K562 (cell line): Measurements from ENCODE around the gene AMMECR1. TPM values are rescaled to one million over a fixed set of nuclear protein-coding genes. Genes with fewer than 3 reads are reported as not detected.

Experiments
- ATAC-seq: fragments of 200-7000 bp; cut with Tn5 transposase; 3 replicates; pipeline ENCODE4 v1.9.1; 2020; ENCODE audit warnings: moderate library complexity
- BruUV-seq: library from RNA; stranded (reverse); fragments of 400-500 nt; replicated peaks from 2 replicates; lab custom pipeline; 2021; lab: Mats Ljungman, UMichigan
- CTCF ChIA-PET: fragments of 300-600 bp; formaldehyde crosslinking; extraction: SDS; loops from one replicate; lab custom pipeline; 2021; ENCODE audit warnings: low intra/inter-chr PET ratio; lab: Yijun Ruan, JAX
- POLR2A ChIA-PET: fragments of 300-600, 350-650 bp; sonication (Branson Sonifier 250); formaldehyde crosslinking; extraction: SDS; loops from one replicate; lab custom pipeline; 2021; ENCODE audit warnings: antibody characterized with exemption, inconsistent platforms; lab: Yijun Ruan, JAX
- DNase-seq, 4 experiments: peaks; one replicate each; pipeline versions ENCODE4 v3.0.0 to v3.0.0-alpha.2; 2011 to 2018; ENCODE audit warnings: low spot score in 3 of 4, mixed read lengths in 3 of 4; ENCODE audit errors: extremely low read depth in 1 of 4
- FAIRE-seq: peaks from 2 replicates; lab custom pipeline; 2011; peaks lifted over from hg19 to GRCh38; lab: Jason Lieb, UNC
- H2AFZ ChIP-seq: 2 replicates; pipeline ENCODE4 v1.6.0; 2011; ENCODE audit warnings: low read depth, low read length, control low read depth, inconsistent platforms
- H3K27ac ChIP-seq: fragments of 200-600 bp; 3 replicates; pipeline ENCODE4 v1.8.0; 2011; ENCODE audit warnings: low read depth, mild to moderate bottlenecking, control low read depth, inconsistent platforms, low read length, moderate library complexity, mixed read lengths; ENCODE audit errors: extremely low read depth
- H3K27me3 ChIP-seq, 2 experiments: fragments of 300-600 bp in 1 of 2; 2 replicates in 1 of 2; 3 replicates in 1 of 2; pipeline versions ENCODE4 v1.6.0 to v1.8.0; 2011; ENCODE audit warnings: inconsistent platforms in 2 of 2, low read length in 2 of 2, mild to moderate bottlenecking in 1 of 2, mixed read lengths in 1 of 2, moderate library complexity in 1 of 2; ENCODE audit not compliant: control insufficient read depth in 2 of 2, insufficient read depth in 2 of 2
- H3K36me3 ChIP-seq: fragments of 300-600 bp; 3 replicates; pipeline ENCODE4 v1.8.0; 2011; ENCODE audit warnings: mild to moderate bottlenecking, low read length, inconsistent platforms; ENCODE audit not compliant: control insufficient read depth, insufficient read depth
- H3K4me1 ChIP-seq, 2 experiments: fragments of 200-600 bp in 1 of 2; replicated peaks in 1 of 2; 2 replicates in 1 of 2; 3 replicates in 1 of 2; pipeline versions ENCODE4 v1.5.1 to v1.8.0; 2011; ENCODE audit warnings: inconsistent platforms in 2 of 2, low read length in 2 of 2, mild to moderate bottlenecking in 1 of 2, mixed read lengths in 1 of 2, moderate library complexity in 1 of 2; ENCODE audit not compliant: control insufficient read depth in 2 of 2, insufficient read depth in 2 of 2
- H3K4me2 ChIP-seq: 2 replicates; pipeline ENCODE4 v1.6.1; 2011; ENCODE audit warnings: low read length, control low read depth, inconsistent platforms, mixed read lengths; ENCODE audit not compliant: insufficient read depth
- H3K4me3 ChIP-seq: fragments of 200-600 bp; sonication (generic), shearing (Covaris generic); 2 replicates; pipeline ENCODE4 v1.5.1; 2016; ENCODE audit warnings: control low read depth, inconsistent platforms
- H3K79me2 ChIP-seq: fragments of 200-600 bp; 3 replicates; pipeline ENCODE4 v1.8.0; 2011; ENCODE audit warnings: low read length, inconsistent platforms; ENCODE audit not compliant: control insufficient read depth, insufficient read depth
- H3K9ac ChIP-seq, 2 experiments: 2 replicates each; pipeline versions ENCODE4 v1.6.0 to v1.6.1; 2011; ENCODE audit warnings: low read depth in 2 of 2, low read length in 2 of 2, control low read depth in 1 of 2, inconsistent platforms in 1 of 2, mild to moderate bottlenecking in 1 of 2, mixed read lengths in 1 of 2; ENCODE audit not compliant: insufficient read depth in 1 of 2
- H3K9me1 ChIP-seq: one replicate; pipeline ENCODE4 v1.6.0; 2011; ENCODE audit warnings: inconsistent platforms, mild to moderate bottlenecking, low read length, moderate library complexity; ENCODE audit not compliant: control insufficient read depth, insufficient read depth
- H3K9me3 ChIP-seq: replicated peaks from 2 replicates; pipeline ENCODE4 v1.5.1; 2011; ENCODE audit warnings: low read depth, low read length, inconsistent platforms; ENCODE audit not compliant: control insufficient read depth, insufficient read depth
- H4K20me1 ChIP-seq: replicated peaks from 2 replicates; pipeline ENCODE4 v1.6.1; 2011; ENCODE audit warnings: low read length, inconsistent platforms, mixed read lengths; ENCODE audit not compliant: control insufficient read depth, insufficient read depth
- ARID2 ChIP-seq: fragments of 450-650 bp; IDR thresholded peaks from 2 replicates; pipeline ENCODE4 v1.6.1; 2017; ENCODE audit warnings: antibody characterized with exemption, mild to moderate bottlenecking
- CBX5 ChIP-seq: IDR thresholded peaks from 2 replicates; pipeline ENCODE4 v1.6.1; 2014; ENCODE audit warnings: low read depth, borderline replicate concordance
- E4F1 ChIP-seq: fragments of 250-450 bp; sonication (Bioruptor Pico); IDR thresholded peaks from 2 replicates; pipeline ENCODE4 v1.5.0; 2021; ENCODE audit warnings: mild to moderate bottlenecking, borderline replicate concordance
- NFIX ChIP-seq: fragments of 250-450 bp; sonication (Bioruptor Pico); IDR thresholded peaks from 2 replicates; pipeline ENCODE4 v1.4.0; 2020; ENCODE audit warnings: low read depth, mild to moderate bottlenecking, moderate library complexity
- TSC22D4 ChIP-seq: fragments of 450-650 bp; IDR thresholded peaks from 2 replicates; pipeline ENCODE4 v1.6.1; 2016; ENCODE audit warnings: missing genetic modification characterization, missing biosample characterization, control low read depth
- WGBS: fragments of 100-300 bp; shearing (Covaris generic); methylation state at CpG from one replicate; pipeline ENCODE4 v1.1.6; 2016; ENCODE audit warnings: low coverage, mixed read lengths; ENCODE audit not compliant: insufficient coverage; ENCODE audit errors: missing lambda C conversion rate; 5-methylcytosine and 5-hydroxymethylcytosine counted together
- in situ Hi-C: fragments of 300-500 bp; cut with MboI; formaldehyde crosslinking; loops from 4 replicates; pipeline ENCODE4 v1.15.0; 2018; ENCODE audit warnings: inconsistent platforms, mixed read lengths
- intact Hi-C: fragments of 100-400 bp; cut with micrococcal nuclease; formaldehyde crosslinking; loops from 2 replicates; pipeline ENCODE4 v1.14.2; 2022
- polyA plus RNA-seq, 8 experiments: library from polyadenylated mRNA; depleted of rRNA in 4 of 8; stranded (reverse) in 5 of 8; unstranded in 3 of 8; fragments of >200 nt; fragmentation: Nextera tagmentation in 2 of 8; fragmentation: Illumina TruSeq in 1 of 8; extraction: Ambion mirVana in 2 of 8; extraction: Trizol in 1 of 8; gene quantifications; 2 replicates each; pipeline versions ENCODE4 v1.2.1 to v1.2.3, GENCODE V29; 2011 to 2014; ENCODE audit warnings: inconsistent platforms in 1 of 8, missing spikeins in 1 of 8
- total RNA-seq, 7 experiments: library from RNA; depleted of rRNA in 6 of 7; stranded (reverse); fragments of >200 nt in 6 of 7; fragmentation: Illumina TruSeq in 2 of 7; extraction: Trizol in 2 of 7; gene quantifications; 2 replicates each; pipeline versions ENCODE4 v1.2.1 to v1.2.3, GENCODE V29; 2011 to 2021; ENCODE audit warnings: low replicate concordance in 1 of 7
- TF ChIP-seq, protein P1 (sequence below): sonication (generic); formaldehyde crosslinking; IDR thresholded peaks from 2 replicates; pipeline ENCODE4 v1.8.1; 2023; ENCODE audit warnings: missing genetic modification reagents, mild to moderate bottlenecking, borderline replicate concordance

The AMMECR1 gene
- total and polyA plus RNA-seq, 9 of the 15 experiments (the other 6 are each of a cell fraction or from before 2014, with no cell fraction given): 13.9 to 36.7 (median 23.6) TPM

DNA sequence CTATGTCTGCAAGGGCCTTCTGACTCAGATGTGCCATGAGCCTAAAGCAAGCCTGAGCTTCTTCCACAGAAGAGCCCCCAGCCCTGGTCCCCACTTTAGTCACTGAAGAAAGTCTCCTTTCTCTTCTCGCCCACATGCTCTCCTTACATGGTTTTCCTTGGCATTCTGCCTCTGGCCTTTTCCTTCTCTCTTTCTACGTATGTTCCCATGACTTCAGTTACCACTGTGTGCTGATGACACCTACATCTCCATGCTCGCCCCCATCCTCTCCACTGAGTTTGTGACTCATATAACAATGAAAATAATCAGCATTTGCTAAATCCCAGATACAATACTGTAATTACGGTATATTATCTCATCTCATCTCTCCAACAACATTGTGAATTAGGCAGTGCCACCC is 149.3 kb downstream of the AMMECR1 start:
- Histone ChIP-seq H3K4me2 (no peak overlapping the region), H3K27ac (no peak overlapping the region), H3K4me1 (peaks cover 7 to 18% of the 10 kb centered on the region in 2 experiments; a peak in 4 of 5 replicates), H4K20me1 (no peaks in the 10 kb centered on the region), H3K9me3 (no peaks in the 10 kb centered on the region), H3K79me2 (no peaks in the 10 kb centered on the region), H3K9ac (no peak overlapping the region), H3K9me1 (no peaks in the 10 kb centered on the region), H3K36me3 (peaks cover 27% of the 10 kb centered on the region), H3K27me3 (no peaks in the 10 kb centered on the region), H2AFZ (no peak overlapping the region), H3K4me3 (no peak overlapping the region)
- ATAC-seq (no peak), DNase-seq (no peak), FAIRE-seq (no peak)
- in situ Hi-C loops (loop anchor here (25.0 kb wide), 2 partner anchors 494 to 694 kb away; no protein-coding TSS in a partner anchor), intact Hi-C loops (no loop called here)
- no peak for TF ChIP-seq NFIX
- no peak for TF ChIP-seq E4F1 (CRISPR knock-in tag)
- TF ChIP-seq TSC22D4 (tag): no peak
- TF ChIP-seq, protein P1, sequence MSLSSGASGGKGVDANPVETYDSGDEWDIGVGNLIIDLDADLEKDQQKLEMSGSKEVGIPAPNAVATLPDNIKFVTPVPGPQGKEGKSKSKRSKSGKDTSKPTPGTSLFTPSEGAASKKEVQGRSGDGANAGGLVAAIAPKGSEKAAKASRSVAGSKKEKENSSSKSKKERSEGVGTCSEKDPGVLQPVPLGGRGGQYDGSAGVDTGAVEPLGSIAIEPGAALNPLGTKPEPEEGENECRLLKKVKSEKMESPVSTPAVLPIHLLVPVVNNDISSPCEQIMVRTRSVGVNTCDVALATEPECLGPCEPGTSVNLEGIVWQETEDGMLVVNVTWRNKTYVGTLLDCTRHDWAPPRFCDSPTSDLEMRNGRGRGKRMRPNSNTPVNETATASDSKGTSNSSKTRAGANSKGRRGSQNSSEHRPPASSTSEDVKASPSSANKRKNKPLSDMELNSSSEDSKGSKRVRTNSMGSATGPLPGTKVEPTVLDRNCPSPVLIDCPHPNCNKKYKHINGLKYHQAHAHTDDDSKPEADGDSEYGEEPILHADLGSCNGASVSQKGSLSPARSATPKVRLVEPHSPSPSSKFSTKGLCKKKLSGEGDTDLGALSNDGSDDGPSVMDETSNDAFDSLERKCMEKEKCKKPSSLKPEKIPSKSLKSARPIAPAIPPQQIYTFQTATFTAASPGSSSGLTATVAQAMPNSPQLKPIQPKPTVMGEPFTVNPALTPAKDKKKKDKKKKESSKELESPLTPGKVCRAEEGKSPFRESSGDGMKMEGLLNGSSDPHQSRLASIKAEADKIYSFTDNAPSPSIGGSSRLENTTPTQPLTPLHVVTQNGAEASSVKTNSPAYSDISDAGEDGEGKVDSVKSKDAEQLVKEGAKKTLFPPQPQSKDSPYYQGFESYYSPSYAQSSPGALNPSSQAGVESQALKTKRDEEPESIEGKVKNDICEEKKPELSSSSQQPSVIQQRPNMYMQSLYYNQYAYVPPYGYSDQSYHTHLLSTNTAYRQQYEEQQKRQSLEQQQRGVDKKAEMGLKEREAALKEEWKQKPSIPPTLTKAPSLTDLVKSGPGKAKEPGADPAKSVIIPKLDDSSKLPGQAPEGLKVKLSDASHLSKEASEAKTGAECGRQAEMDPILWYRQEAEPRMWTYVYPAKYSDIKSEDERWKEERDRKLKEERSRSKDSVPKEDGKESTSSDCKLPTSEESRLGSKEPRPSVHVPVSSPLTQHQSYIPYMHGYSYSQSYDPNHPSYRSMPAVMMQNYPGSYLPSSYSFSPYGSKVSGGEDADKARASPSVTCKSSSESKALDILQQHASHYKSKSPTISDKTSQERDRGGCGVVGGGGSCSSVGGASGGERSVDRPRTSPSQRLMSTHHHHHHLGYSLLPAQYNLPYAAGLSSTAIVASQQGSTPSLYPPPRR (CRISPR knock-in tag): no peak
- TF ChIP-seq ARID2: no peak
- no peak for TF ChIP-seq CBX5
- ChIA-PET CTCF (no interaction called here), POLR2A (interaction anchor here (0.7 to 1.5 kb wide), 2 partner anchors 10 to 234 kb away, joined by 3 to 4 read pairs; no protein-coding TSS in a partner anchor)
- 87% methylated on average over 4 of the region's 4 CpGs for WGBS
- no TSS peak for BruUV-seq
